Measurements from ENCODE around the gene PAPPA. TPM values are rescaled to one million over a fixed set of nuclear protein-coding genes. Genes with fewer than 3 reads are reported as not detected.
A peak's percentile ranks its signal among the peaks of the same experiment; 100 is the strongest.

The PAPPA gene
- total and polyA plus RNA-seq, 8 donors, result 0.45 to 11.7 (median 1.9) TPM

GRCh38 chr9:116178481-116179211 lies 25.1 kb downstream of the PAPPA start:
- H3K4me3 ChIP-seq, result no peak overlapping the region
- TF ChIP-seq POLR2A (IDR thresholded peaks at IDR 0.05) (no peak), POLR2AphosphoS5 (IDR thresholded peaks at IDR 0.05) (no peak), CTCF (IDR thresholded peaks at IDR 0.05) (no peak), EP300 (IDR thresholded peaks at IDR 0.05) (no peak)
- 59 to 68% (median 62%) methylated on average over 3 of the region's 3 CpGs for WGBS, 5 donors
- no peak overlapping the region for H3K27ac ChIP-seq
- H3K36me3 ChIP-seq, result no peaks in the 10 kb centered on the region
- DNase-seq, result peak in 1 of 2 donors; percentile 15
- H3K4me1 ChIP-seq, result no peaks in the 10 kb centered on the region
- intact Hi-C loops (cut with DNase I; ENCODE audit: low total_unique reads), result no loop called here
- H3K9me3 ChIP-seq, result no peaks in the 10 kb centered on the region
- H3K27me3 ChIP-seq, result no peaks in the 10 kb centered on the region

GRCh38 chr9:116179568-116179967 lies 26.0 kb downstream of the PAPPA start:
- Histone ChIP-seq H3K4me3 (no peak overlapping the region), H3K9me3 (no peaks in the 10 kb centered on the region), H3K4me1 (no peaks in the 10 kb centered on the region), H3K27me3 (no peaks in the 10 kb centered on the region), H3K36me3 (no peaks in the 10 kb centered on the region), H3K27ac (no peak overlapping the region)
- WGBS, 5 donors, result 65 to 82% (median 74%) methylated on average over 4 of the region's 4 CpGs
- intact Hi-C loops (cut with DNase I; ENCODE audit: low total_unique reads), result no loop called here
- no peak for DNase-seq
- TF ChIP-seq CTCF (IDR thresholded peaks at IDR 0.05), result no peak
- TF ChIP-seq POLR2AphosphoS5 (IDR thresholded peaks at IDR 0.05), result no peak
- TF ChIP-seq POLR2A (IDR thresholded peaks at IDR 0.05), result no peak
- TF ChIP-seq EP300 (IDR thresholded peaks at IDR 0.05), result no peak

GRCh38 chr9:116181853-116182610 lies 28.4 kb downstream of the PAPPA start:
- no peak for DNase-seq
- no peak overlapping the region for H3K4me3 ChIP-seq
- intact Hi-C loops (cut with DNase I; ENCODE audit: low total_unique reads), result no loop called here
- H3K27me3 ChIP-seq, result no peaks in the 10 kb centered on the region
- TF ChIP-seq POLR2A (IDR thresholded peaks at IDR 0.05) (no peak), EP300 (IDR thresholded peaks at IDR 0.05) (no peak), CTCF (IDR thresholded peaks at IDR 0.05) (no peak), POLR2AphosphoS5 (IDR thresholded peaks at IDR 0.05) (no peak)
- no peak overlapping the region for H3K27ac ChIP-seq
- 28 to 50% (median 43%) methylated on average over 3 of the region's 3 CpGs for WGBS, 5 donors
- H3K36me3 ChIP-seq, result no peaks in the 10 kb centered on the region
- no peaks in the 10 kb centered on the region for H3K4me1 ChIP-seq
- no peaks in the 10 kb centered on the region for H3K9me3 ChIP-seq

GRCh38 chr9:116182876-116183275 lies 29.3 kb downstream of the PAPPA start:
- intact Hi-C loops (cut with DNase I; ENCODE audit: low total_unique reads), result no loop called here
- no peak overlapping the region for H3K27ac ChIP-seq
- H3K4me3 ChIP-seq, result no peak overlapping the region
- 75 to 86% (median 81%) methylated on average over 5 of the region's 5 CpGs for WGBS, 5 donors
- no peaks in the 10 kb centered on the region for H3K27me3 ChIP-seq
- no peak for DNase-seq
- H3K36me3 ChIP-seq, result peaks cover 0 to 7% (median 0%) of the 10 kb centered on the region in 4 donors
- no peaks in the 10 kb centered on the region for H3K4me1 ChIP-seq
- H3K9me3 ChIP-seq, result no peaks in the 10 kb centered on the region
- TF ChIP-seq CTCF (IDR thresholded peaks at IDR 0.05), result no peak
